DOHH2 (cell line): ENCODE data around the gene ZCWPW1.

Experiments used
- EZH2phosphoT487 ChIP-seq: fragments of 200-600 bp; sonication (generic); IDR thresholded peaks from 2 replicates; pipeline ENCODE4 v1.6.1; 2017; ENCODE audit warnings: borderline replicate concordance, mild to moderate bottlenecking, antibody characterized with exemption, low read length, moderate library complexity, mixed read lengths
- TF ChIP-seq, protein P1 (sequence below): fragments of 200-600 bp; sonication (generic); IDR thresholded peaks from one replicate; pipeline ENCODE4 v1.5.1; 2014; ENCODE audit warnings: antibody characterized with exemption, mild to moderate bottlenecking, low read depth, low read length; ENCODE audit not compliant: poor library complexity, severe bottlenecking

DNA sequence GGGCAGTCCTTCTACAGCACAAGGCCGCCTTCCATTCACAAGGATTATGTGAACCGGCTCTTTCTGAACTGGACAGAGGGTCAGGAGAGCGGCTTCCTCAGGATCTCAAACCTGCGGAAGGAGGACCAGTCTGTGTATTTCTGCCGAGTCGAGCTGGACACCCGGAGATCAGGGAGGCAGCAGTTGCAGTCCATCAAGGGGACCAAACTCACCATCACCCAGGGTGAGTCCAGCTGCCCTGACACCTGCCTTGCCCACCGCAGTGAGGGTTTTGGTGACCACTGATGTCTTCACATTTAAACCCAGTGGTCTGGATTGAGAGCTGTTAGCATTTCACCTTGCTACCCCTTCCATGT lies 69.7 kb downstream of the ZCWPW1 start:
- TF ChIP-seq, protein P1, sequence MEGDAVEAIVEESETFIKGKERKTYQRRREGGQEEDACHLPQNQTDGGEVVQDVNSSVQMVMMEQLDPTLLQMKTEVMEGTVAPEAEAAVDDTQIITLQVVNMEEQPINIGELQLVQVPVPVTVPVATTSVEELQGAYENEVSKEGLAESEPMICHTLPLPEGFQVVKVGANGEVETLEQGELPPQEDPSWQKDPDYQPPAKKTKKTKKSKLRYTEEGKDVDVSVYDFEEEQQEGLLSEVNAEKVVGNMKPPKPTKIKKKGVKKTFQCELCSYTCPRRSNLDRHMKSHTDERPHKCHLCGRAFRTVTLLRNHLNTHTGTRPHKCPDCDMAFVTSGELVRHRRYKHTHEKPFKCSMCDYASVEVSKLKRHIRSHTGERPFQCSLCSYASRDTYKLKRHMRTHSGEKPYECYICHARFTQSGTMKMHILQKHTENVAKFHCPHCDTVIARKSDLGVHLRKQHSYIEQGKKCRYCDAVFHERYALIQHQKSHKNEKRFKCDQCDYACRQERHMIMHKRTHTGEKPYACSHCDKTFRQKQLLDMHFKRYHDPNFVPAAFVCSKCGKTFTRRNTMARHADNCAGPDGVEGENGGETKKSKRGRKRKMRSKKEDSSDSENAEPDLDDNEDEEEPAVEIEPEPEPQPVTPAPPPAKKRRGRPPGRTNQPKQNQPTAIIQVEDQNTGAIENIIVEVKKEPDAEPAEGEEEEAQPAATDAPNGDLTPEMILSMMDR: no peak
- no peak for TF ChIP-seq EZH2phosphoT487
